ENCODE measurements around the gene INPP5E.

The INPP5E gene

GRCh38 chr9:136439481-136440408 lies at the start of gene INPP5E:
INPP5E (minus strand) TSS chr9:136439845; CDS start chr9:136439419, 426 bp downstream.
- FAIRE-seq (peak; percentile 31), DNase-seq (ENCODE audit: insufficient read length, low spot score) (peak; percentile 97)

GRCh38 chr9:136488247-136489214 lies 48.9 kb upstream of the INPP5E start:
- FAIRE-seq, result peak; percentile 61
- no peak for DNase-seq (ENCODE audit: insufficient read length, low spot score)

- no peak for DNase-seq (ENCODE audit: insufficient read length, low spot score)
- FAIRE-seq, result no peak
Observed at GRCh38 chr9:136487672-136488071, 48.0 kb upstream of the INPP5E start.

GRCh38 chr9:136486823-136487620 lies 47.4 kb upstream of the INPP5E start:
- FAIRE-seq (no peak), DNase-seq (ENCODE audit: insufficient read length, low spot score) (no peak)

- FAIRE-seq (no peak), DNase-seq (ENCODE audit: insufficient read length, low spot score) (no peak)
Observed at GRCh38 chr9:136486131-136486530, 46.5 kb upstream of the INPP5E start.

GRCh38 chr9:136485049-136486045 lies 45.7 kb upstream of the INPP5E start:
- peak; percentile 72 for DNase-seq (ENCODE audit: insufficient read length, low spot score)
- FAIRE-seq, result peak; percentile 84

GRCh38 chr9:136484153-136485048 lies 44.8 kb upstream of the INPP5E start:
- FAIRE-seq (no peak), DNase-seq (ENCODE audit: insufficient read length, low spot score) (no peak)

- FAIRE-seq, result no peak
Observed at GRCh38 chr9:136483589-136484152, 44.0 kb upstream of the INPP5E start.

GRCh38 chr9:136482793-136483588 lies 43.3 kb upstream of the INPP5E start, which contains the start of gene SEC16A:
SEC16A (minus strand) TSS chr9:136483040; CDS start chr9:136477615, 5,425 bp downstream.
- FAIRE-seq (peak; percentile 87), DNase-seq (ENCODE audit: insufficient read length, low spot score) (peak; percentile 94)

More at GRCh38 chr9:136483589-136484152, 44.0 kb upstream of the INPP5E start:
- DNase-seq (ENCODE audit: insufficient read length, low spot score), result peak; percentile 95

- no peak for DNase-seq (ENCODE audit: insufficient read length, low spot score)
- peak; percentile 68 for FAIRE-seq
Observed at GRCh38 chr9:136482046-136482792, 42.6 kb upstream of the INPP5E start.

GRCh38 chr9:136481558-136481957 lies 41.9 kb upstream of the INPP5E start:
- FAIRE-seq, result no peak
- DNase-seq (ENCODE audit: insufficient read length, low spot score), result no peak

GRCh38 chr9:136476369-136477150 lies 36.9 kb upstream of the INPP5E start:
- FAIRE-seq, result no peak
- DNase-seq (ENCODE audit: insufficient read length, low spot score), result no peak

- DNase-seq (ENCODE audit: insufficient read length, low spot score) (no peak), FAIRE-seq (no peak)
Observed at GRCh38 chr9:136474974-136475865, 35.6 kb upstream of the INPP5E start.

GRCh38 chr9:136474021-136474640 lies 34.5 kb upstream of the INPP5E start:
- FAIRE-seq (no peak), DNase-seq (ENCODE audit: insufficient read length, low spot score) (no peak)

Measured in GM19239 (cell line).